ENCODE data around the gene SOX2.

Gene SOX2

DNA sequence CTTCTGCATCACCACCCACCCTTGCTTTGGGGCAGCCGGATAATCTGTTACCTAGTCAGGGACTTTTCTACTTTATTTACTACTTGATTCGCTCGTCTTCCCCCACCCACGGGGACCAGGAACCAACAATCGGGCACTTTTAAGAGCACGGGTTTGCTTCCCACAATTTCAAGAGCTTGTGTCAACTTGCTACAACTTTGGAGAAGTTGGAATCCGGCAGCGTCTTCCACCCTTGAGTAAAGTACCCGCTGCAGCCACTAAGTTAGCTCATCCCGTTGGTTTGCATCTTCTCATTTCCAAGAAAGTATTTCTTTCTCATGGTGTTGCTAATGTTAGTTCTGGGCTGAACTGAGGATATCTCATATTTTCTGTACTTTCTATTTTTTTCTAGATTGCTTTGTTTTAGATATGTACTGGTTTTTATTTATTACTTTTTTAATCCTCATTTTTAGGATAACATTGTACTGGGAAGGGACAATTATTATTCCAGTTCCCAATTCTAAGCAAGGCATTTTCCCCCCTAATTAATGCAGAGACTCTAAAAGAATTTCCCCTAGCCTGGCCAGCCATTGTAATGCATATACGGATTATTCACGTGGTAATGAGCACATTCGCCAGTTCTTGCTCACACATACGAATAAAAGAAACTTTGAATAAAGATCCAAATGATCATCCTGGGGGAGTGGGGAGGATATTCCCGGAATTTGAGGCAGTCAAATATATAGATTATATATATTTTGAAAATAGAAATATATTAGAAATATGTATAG lies 4.0 kb downstream of the SOX2 start:
- no peak for DNase-seq (ENCODE audit: low spot score)
- H3K27ac ChIP-seq = no peak overlapping the region
- POLR2A ChIA-PET (ENCODE audit: low non-redundant PET) = no interaction called here
- TF ChIP-seq CTCF (conservative IDR thresholded peaks at IDR 0.05; ENCODE audit: low read depth) = no peak
- CTCF ChIA-PET = interaction anchor here (0.6 to 1.6 kb wide), 4 partner anchors 12 to 419 kb away, joined by 3 to 4 read pairs (median 3); no protein-coding TSS in a partner anchor

- no peak for DNase-seq (ENCODE audit: low spot score)
- no peak overlapping the region for H3K27ac ChIP-seq
- TF ChIP-seq CTCF (conservative IDR thresholded peaks at IDR 0.05; ENCODE audit: low read depth) = no peak
- ChIA-PET CTCF (interaction anchor here (0.7 to 1.6 kb wide), 2 partner anchors 11 to 16 kb away, joined by 3 to 4 read pairs; no protein-coding TSS in a partner anchor), POLR2A (ENCODE audit: low non-redundant PET) (interaction anchor here (0.8 kb wide), 1 partner anchor 695 kb away, joined by 5 read pairs; no protein-coding TSS in a partner anchor)
Observed at GRCh38 chr3:181716966-181717365, 5.2 kb downstream of the SOX2 start.

DNA sequence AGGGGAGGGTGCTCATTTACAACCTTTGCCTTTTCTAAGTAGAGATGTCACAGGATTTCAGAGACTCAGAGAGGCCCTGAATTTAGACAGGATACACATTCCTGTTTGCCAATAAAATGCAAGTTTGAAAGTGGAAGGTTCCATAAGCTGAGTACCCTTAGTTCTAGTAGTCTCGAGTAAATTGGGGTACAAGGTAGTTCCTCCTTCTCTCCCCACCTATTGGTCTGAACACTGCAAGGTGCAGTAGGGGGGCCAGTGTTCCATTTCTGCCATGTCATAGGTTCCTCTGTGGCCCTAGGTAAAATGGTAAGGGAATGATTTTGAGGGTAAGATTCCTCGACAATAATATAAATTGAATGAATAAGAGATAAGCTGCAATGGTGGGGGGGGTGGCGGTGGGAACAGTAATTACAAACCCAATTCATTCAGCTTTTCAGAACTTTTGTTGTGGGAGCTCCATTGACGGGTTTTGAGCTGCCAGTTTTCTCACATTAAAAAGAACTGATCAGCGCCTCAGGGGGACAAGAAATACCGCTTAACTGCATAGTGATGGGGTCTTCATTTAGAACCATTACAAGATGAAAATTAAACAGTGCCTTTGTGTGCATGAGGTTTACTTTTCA lies 5.9 kb downstream of the SOX2 start:
- no peak for TF ChIP-seq CTCF (conservative IDR thresholded peaks at IDR 0.05; ENCODE audit: low read depth)
- no peak for DNase-seq (ENCODE audit: low spot score)
- H3K27ac ChIP-seq = no peak overlapping the region
- ChIA-PET CTCF (interaction anchor here (0.6 kb wide), 1 partner anchor 389 kb away, joined by 4 read pairs; no protein-coding TSS in a partner anchor), POLR2A (ENCODE audit: low non-redundant PET) (interaction anchor here (0.8 kb wide), 1 partner anchor 694 kb away, joined by 5 read pairs; no protein-coding TSS in a partner anchor)

- no peak for DNase-seq (ENCODE audit: low spot score)
- H3K27ac ChIP-seq = no peak overlapping the region
- POLR2A ChIA-PET (ENCODE audit: low non-redundant PET) = no interaction called here
- no peak for TF ChIP-seq CTCF (conservative IDR thresholded peaks at IDR 0.05; ENCODE audit: low read depth)
- CTCF ChIA-PET = interaction anchor here (0.6 to 0.8 kb wide), 2 partner anchors 388 to 549 kb away, joined by 3 to 4 read pairs; no protein-coding TSS in a partner anchor
Observed at GRCh38 chr3:181718369-181718768, 6.6 kb downstream of the SOX2 start.

DNA sequence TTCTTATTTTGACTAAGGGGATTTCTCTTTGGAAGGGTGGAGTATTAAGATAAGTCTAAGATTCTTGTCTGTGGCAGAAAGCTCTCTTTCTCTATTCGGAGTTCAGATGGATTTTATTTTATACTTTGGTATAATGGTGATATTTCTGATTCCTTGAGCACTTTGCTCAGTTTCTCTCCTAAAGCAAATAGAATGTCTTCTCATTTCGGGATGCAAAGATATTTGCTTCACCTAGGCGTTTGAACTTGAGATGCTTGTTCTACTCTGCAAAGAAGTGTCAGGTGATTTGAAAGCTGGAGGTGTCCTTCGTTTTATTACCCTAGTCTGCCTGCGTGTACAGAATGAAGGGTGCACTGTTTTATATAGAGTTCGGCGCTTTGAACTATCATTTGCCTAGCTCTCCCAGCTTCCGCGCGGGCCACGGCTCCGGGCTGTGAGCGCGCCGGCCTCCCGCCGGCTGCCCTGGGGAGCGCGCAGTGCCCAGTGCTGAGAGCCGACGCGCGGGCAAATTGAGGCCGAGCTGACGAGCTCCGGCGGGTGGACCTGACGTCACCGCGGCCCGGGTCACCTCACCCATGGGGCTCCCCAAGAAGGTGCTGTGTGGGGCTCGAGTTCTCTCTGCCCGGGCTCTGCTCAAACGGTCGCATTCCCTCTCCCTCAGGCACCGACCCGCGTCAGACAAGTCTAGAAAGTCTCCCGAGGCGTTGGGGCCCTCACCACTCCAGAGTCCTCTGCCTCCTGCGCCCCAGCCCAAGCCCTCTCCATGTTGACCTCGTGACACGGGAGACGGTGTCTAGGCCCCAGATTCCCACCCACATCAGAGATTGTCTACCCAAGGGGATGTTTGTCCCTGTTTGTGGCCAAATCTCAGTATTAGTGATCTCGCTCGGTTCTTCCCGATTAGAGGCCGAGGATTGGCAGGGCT lies 7.5 kb downstream of the SOX2 start:
- CTCF ChIA-PET = interaction anchor here (0.8 kb wide), 1 partner anchor 548 kb away, joined by 3 read pairs; no protein-coding TSS in a partner anchor
- H3K27ac ChIP-seq = no peak overlapping the region
- POLR2A ChIA-PET (ENCODE audit: low non-redundant PET) = no interaction called here
- no peak for TF ChIP-seq CTCF (conservative IDR thresholded peaks at IDR 0.05; ENCODE audit: low read depth)
- no peak for DNase-seq (ENCODE audit: low spot score)

Data from RWPE1 (cell line).